Liver (tissue), 3 donors: ENCODE measurements around the gene PDE4D.

ENCODE experiments used
- FOXA1 ChIP-seq: IDR thresholded peaks from 2 replicates; pipeline ENCODE4 v1.6.1; 2016; ENCODE audit warnings: antibody characterized with exemption
- SP1 ChIP-seq: IDR thresholded peaks from 2 replicates; pipeline ENCODE4 v1.6.1; 2018; ENCODE audit warnings: antibody characterized with exemption, mild to moderate bottlenecking
- TAF1 ChIP-seq: conservative IDR thresholded peaks from 2 replicates; pipeline ENCODE4 v1.6.1; 2016; ENCODE audit warnings: antibody characterized with exemption, mild to moderate bottlenecking
- YY1 ChIP-seq: IDR thresholded peaks from 2 replicates; pipeline ENCODE4 v1.6.1; 2016; ENCODE audit warnings: antibody characterized with exemption, mild to moderate bottlenecking
- TF ChIP-seq, protein P1 (sequence below): fragments of 150-350 bp; IDR thresholded peaks from 2 replicates; pipeline ENCODE4 v1.5.1; 2017; ENCODE audit warnings: improper control_type of control experiment, low read depth, low read length; ENCODE audit not compliant: missing input control
- TF ChIP-seq, protein P2 (sequence below): IDR thresholded peaks from 2 replicates; pipeline ENCODE4 v1.6.1; 2016; ENCODE audit warnings: antibody characterized with exemption, mild to moderate bottlenecking
- TF ChIP-seq, protein P3 (sequence below): IDR thresholded peaks from 2 replicates; pipeline ENCODE4 v1.6.1; 2016; ENCODE audit warnings: antibody characterized with exemption
- donor health status: healthy.
- donor health status: healthy.

DNA sequence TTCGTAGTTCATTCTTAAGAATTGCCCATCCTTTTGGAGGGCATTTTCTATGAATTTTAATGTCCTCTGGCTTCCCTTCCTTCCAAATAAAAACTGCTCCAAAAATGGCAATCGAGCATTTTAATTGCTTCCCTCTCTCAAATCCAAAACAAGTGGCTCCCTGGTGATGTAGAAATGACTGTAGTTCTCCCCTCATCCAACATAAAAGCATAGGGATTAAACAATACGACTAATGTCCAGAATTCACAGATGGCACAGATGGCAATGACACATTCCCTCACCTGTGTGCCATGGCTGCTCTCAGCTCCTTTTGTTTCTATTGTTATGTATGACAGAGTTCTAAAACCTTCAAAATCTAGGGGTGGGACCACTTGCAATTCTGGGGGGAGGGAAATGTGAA, 893.3 kb downstream of the PDE4D start:
- TF ChIP-seq, protein P1, sequence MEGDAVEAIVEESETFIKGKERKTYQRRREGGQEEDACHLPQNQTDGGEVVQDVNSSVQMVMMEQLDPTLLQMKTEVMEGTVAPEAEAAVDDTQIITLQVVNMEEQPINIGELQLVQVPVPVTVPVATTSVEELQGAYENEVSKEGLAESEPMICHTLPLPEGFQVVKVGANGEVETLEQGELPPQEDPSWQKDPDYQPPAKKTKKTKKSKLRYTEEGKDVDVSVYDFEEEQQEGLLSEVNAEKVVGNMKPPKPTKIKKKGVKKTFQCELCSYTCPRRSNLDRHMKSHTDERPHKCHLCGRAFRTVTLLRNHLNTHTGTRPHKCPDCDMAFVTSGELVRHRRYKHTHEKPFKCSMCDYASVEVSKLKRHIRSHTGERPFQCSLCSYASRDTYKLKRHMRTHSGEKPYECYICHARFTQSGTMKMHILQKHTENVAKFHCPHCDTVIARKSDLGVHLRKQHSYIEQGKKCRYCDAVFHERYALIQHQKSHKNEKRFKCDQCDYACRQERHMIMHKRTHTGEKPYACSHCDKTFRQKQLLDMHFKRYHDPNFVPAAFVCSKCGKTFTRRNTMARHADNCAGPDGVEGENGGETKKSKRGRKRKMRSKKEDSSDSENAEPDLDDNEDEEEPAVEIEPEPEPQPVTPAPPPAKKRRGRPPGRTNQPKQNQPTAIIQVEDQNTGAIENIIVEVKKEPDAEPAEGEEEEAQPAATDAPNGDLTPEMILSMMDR = no peak
- TF ChIP-seq, protein P2, sequence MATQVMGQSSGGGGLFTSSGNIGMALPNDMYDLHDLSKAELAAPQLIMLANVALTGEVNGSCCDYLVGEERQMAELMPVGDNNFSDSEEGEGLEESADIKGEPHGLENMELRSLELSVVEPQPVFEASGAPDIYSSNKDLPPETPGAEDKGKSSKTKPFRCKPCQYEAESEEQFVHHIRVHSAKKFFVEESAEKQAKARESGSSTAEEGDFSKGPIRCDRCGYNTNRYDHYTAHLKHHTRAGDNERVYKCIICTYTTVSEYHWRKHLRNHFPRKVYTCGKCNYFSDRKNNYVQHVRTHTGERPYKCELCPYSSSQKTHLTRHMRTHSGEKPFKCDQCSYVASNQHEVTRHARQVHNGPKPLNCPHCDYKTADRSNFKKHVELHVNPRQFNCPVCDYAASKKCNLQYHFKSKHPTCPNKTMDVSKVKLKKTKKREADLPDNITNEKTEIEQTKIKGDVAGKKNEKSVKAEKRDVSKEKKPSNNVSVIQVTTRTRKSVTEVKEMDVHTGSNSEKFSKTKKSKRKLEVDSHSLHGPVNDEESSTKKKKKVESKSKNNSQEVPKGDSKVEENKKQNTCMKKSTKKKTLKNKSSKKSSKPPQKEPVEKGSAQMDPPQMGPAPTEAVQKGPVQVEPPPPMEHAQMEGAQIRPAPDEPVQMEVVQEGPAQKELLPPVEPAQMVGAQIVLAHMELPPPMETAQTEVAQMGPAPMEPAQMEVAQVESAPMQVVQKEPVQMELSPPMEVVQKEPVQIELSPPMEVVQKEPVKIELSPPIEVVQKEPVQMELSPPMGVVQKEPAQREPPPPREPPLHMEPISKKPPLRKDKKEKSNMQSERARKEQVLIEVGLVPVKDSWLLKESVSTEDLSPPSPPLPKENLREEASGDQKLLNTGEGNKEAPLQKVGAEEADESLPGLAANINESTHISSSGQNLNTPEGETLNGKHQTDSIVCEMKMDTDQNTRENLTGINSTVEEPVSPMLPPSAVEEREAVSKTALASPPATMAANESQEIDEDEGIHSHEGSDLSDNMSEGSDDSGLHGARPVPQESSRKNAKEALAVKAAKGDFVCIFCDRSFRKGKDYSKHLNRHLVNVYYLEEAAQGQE = no peak
- TF ChIP-seq, protein P3, sequence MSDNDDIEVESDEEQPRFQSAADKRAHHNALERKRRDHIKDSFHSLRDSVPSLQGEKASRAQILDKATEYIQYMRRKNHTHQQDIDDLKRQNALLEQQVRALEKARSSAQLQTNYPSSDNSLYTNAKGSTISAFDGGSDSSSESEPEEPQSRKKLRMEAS = no peak
- no peak for TF ChIP-seq FOXA1
- TF ChIP-seq YY1 = no peak
- TF ChIP-seq TAF1 = no peak
- TF ChIP-seq SP1 = no peak
